Measurements from ENCODE around the gene SGIP1. TPM values are rescaled to one million over a fixed set of nuclear protein-coding genes. Genes with fewer than 3 reads are reported as not detected.

The SGIP1 gene
- total RNA-seq, 1 donor from 2014 or later, result 5.3 TPM

DNA sequence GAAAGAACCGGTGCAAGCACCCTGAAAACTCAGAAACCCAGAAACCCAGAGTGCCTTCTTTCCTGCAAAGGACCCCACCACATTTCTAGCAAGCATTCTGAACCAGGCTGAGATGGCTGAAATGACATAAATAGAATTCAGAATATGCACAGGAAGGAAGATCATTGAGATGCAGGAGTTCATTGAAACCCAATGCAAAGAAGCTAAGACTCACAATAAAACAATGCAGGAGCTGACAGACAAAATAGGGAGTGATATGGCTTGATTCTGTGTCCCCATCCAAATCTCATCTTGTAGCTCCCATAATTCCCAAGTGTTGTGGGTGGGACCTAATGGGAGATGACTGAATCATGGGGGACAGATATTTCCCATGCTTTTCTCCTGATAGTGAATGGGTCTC lies 22.8 kb upstream of the SGIP1 start:
- H3K27ac Mint-ChIP-seq (ENCODE audit: unreplicated experiment), result no peak overlapping the region
- H3K4me3 Mint-ChIP-seq, result no peak overlapping the region

DNA sequence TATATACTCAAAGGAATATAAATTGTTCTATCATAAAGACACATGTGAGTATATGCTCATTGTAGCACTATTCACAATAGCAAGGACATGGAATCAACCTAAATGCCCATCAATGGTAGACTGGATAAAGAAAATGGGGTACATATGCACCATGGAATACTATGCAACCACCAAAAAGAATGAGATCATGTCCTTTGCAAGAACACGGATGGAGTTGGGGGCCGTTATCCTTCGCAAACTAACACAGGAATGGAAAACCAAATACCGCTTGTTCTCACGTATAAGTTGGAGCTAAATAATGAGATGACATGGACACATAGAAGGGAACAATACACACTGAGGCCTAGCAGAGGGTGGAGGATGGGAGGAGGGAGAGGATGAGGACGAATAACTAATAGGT lies 16.0 kb upstream of the SGIP1 start:
- DNase-seq (ENCODE audit: low read depth, low spot score), result no peak
- TF ChIP-seq, protein P1, sequence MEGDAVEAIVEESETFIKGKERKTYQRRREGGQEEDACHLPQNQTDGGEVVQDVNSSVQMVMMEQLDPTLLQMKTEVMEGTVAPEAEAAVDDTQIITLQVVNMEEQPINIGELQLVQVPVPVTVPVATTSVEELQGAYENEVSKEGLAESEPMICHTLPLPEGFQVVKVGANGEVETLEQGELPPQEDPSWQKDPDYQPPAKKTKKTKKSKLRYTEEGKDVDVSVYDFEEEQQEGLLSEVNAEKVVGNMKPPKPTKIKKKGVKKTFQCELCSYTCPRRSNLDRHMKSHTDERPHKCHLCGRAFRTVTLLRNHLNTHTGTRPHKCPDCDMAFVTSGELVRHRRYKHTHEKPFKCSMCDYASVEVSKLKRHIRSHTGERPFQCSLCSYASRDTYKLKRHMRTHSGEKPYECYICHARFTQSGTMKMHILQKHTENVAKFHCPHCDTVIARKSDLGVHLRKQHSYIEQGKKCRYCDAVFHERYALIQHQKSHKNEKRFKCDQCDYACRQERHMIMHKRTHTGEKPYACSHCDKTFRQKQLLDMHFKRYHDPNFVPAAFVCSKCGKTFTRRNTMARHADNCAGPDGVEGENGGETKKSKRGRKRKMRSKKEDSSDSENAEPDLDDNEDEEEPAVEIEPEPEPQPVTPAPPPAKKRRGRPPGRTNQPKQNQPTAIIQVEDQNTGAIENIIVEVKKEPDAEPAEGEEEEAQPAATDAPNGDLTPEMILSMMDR (conservative IDR thresholded peaks at IDR 0.05), result no peak
- Mint-ChIP-seq H3K27ac (ENCODE audit: unreplicated experiment) (no peak overlapping the region), H3K9me3 (peaks cover 18% of the 10 kb centered on the region), H3K4me3 (no peak overlapping the region), H3K27me3 (ENCODE audit: low read depth) (peaks cover 3% of the 10 kb centered on the region), H3K36me3 (ENCODE audit: low read depth) (no peaks in the 10 kb centered on the region), H3K4me1 (no peaks in the 10 kb centered on the region)

More for the DNA sequence above, 22.8 kb upstream of the SGIP1 start:
- H3K36me3 Mint-ChIP-seq (ENCODE audit: low read depth), result no peaks in the 10 kb centered on the region
- H3K9me3 Mint-ChIP-seq, result peaks cover 17% of the 10 kb centered on the region
- no peaks in the 10 kb centered on the region for H3K4me1 Mint-ChIP-seq
- TF ChIP-seq, protein P1 (conservative IDR thresholded peaks at IDR 0.05), result no peak
- no peak for DNase-seq (ENCODE audit: low read depth, low spot score)
- peaks cover 7% of the 10 kb centered on the region for H3K27me3 Mint-ChIP-seq (ENCODE audit: low read depth)

DNA sequence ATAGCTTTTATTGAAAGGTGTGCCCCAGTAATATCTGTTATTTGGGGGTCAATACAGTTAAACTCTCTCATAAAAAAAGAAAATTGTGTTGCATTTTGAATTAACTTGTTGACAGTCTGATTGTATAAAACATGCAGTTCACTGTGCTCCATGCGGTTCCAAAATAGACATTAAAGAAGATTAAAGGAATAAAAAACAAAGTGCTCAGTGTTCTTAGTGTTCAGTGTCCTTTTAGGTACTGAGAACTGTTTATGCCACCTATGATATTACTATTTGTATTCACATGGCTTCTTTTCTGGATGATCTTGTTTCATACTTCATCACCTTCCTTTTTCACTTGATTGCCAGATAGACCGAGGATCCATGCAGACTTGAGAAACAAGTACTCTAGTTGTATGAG lies 15.3 kb upstream of the SGIP1 start:
- TF ChIP-seq, protein P1 (conservative IDR thresholded peaks at IDR 0.05), result no peak
- no peak overlapping the region for H3K4me3 Mint-ChIP-seq

GRCh38 chr1:66519992-66520391 lies 14.0 kb upstream of the SGIP1 start:
- Mint-ChIP-seq H3K4me3 (no peak overlapping the region), H3K27ac (ENCODE audit: unreplicated experiment) (no peak overlapping the region), H3K27me3 (ENCODE audit: low read depth) (no peaks in the 10 kb centered on the region), H3K9me3 (peaks cover 5% of the 10 kb centered on the region), H3K36me3 (ENCODE audit: low read depth) (no peaks in the 10 kb centered on the region), H3K4me1 (no peaks in the 10 kb centered on the region)
- TF ChIP-seq, protein P1 (conservative IDR thresholded peaks at IDR 0.05), result no peak
- DNase-seq (ENCODE audit: low read depth, low spot score), result no peak

More for the DNA sequence above, 15.3 kb upstream of the SGIP1 start:
- Mint-ChIP-seq H3K36me3 (ENCODE audit: low read depth) (no peaks in the 10 kb centered on the region), H3K27ac (ENCODE audit: unreplicated experiment) (no peak overlapping the region), H3K27me3 (ENCODE audit: low read depth) (peaks cover 3% of the 10 kb centered on the region), H3K4me1 (no peaks in the 10 kb centered on the region), H3K9me3 (peaks cover 11% of the 10 kb centered on the region)
- DNase-seq (ENCODE audit: low read depth, low spot score), result no peak

- no peak overlapping the region for H3K27ac Mint-ChIP-seq (ENCODE audit: unreplicated experiment)
- H3K36me3 Mint-ChIP-seq (ENCODE audit: low read depth), result no peaks in the 10 kb centered on the region
- peaks cover 5% of the 10 kb centered on the region for H3K9me3 Mint-ChIP-seq
- no peaks in the 10 kb centered on the region for H3K27me3 Mint-ChIP-seq (ENCODE audit: low read depth)
- TF ChIP-seq, protein P1 (conservative IDR thresholded peaks at IDR 0.05), result no peak
- H3K4me3 Mint-ChIP-seq, result no peak overlapping the region
- no peaks in the 10 kb centered on the region for H3K4me1 Mint-ChIP-seq
- no peak for DNase-seq (ENCODE audit: low read depth, low spot score)
These were observed 13.3 kb upstream of the SGIP1 start for GRCh38 chr1:66520655-66521054.

Measured in neural crest cell (in vitro differentiated cells).